Measurements from ENCODE around the gene TMEFF2.

The TMEFF2 gene

DNA sequence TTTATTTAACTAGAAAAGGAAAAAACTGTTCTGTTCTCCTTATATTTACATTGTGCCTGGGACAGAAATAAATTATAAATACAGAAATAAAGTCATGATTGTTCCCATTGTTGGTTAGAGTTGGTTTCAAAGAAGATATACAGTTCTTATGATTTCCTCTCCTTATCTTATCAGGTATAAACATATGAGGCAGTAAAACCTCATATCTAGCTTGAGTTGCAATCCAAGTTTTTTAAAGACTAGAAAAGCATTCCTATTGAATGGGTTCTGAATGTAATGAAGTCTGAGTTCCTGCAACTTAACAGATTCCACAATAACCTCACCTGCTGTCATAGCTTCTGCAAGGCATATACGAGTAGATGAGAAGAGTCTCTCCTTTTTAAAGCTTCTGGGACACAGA is 233.2 kb downstream of the TMEFF2 start:
- no peak for DNase-seq

DNA sequence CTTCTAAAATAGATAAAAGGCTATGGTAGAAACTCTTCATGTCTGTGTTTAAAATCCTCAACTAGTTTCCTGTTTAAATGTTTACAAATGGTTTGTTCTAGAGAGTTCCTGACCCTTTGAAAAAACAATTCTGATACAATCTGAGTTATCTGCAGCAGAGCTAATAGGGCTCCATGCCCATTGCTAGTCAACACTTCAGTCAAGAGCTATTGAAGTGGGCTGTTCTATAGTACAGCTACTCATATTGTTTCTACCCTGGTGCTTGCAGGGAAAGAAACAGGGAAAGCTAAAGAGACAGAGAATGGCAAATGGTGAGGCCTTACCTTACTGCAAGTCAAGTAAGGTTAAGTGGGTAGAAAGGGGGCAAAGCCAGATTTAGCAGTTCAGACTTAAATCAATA is 235.5 kb downstream of the TMEFF2 start:
- DNase-seq = no peak

DNA sequence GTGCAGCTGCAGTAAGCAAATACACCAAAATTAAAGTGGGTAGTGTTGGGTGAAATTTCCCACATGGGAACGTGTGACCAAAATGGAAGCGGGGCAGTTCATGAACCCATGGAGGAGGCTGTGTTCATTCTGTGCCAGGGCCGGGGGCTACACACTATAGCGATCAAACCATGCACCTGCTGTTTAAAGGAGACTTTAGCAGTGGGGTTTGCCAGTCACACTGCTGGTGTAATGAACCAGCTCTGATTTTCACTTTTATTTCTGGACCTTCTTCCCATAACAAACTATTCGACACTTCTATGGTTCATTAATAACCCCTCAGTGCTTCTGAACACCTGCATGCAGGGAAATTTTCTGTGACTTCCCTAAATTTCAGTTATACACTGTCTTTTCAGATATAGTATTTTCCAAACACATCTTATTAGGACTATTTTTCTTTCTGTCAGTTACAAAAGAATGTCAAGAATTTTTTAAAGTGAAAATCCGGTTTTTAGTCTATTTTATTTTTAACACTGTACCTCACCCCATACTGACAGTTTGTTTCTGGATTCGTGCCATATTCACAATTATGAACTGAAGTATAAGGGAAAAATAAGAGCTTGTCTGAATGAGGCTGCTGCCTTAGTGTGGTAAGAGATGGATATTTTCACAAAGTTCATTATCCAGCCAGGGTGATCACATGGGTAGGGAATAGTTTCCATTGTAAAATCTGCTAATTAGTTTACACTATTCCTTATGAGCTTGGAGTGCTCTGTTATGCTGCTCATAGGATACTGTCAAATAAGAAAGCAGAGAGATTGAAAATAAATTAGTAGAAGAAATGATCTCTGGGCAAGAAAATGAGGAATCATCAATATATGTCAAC is 236.5 kb downstream of the TMEFF2 start:
- DNase-seq = no peak

DNA sequence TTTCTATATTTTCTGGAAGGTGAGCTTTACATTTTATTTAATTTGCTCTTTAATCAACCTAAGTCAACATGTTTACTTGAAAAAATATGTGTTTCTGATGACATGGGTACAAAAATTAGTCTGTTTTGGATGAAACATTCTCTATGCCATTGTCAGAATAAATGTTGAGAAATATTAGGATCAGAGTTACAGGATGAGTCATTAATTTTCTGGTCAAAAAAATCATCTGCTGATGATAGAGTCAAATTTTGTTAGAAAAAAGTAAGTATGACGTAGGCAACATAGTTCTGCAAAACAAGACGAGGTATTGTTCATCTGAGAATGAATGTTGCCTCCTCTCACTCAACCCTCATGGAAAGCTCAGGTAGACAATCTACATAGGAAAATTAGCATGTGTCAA is 240.3 kb downstream of the TMEFF2 start:
- DNase-seq = no peak

DNA sequence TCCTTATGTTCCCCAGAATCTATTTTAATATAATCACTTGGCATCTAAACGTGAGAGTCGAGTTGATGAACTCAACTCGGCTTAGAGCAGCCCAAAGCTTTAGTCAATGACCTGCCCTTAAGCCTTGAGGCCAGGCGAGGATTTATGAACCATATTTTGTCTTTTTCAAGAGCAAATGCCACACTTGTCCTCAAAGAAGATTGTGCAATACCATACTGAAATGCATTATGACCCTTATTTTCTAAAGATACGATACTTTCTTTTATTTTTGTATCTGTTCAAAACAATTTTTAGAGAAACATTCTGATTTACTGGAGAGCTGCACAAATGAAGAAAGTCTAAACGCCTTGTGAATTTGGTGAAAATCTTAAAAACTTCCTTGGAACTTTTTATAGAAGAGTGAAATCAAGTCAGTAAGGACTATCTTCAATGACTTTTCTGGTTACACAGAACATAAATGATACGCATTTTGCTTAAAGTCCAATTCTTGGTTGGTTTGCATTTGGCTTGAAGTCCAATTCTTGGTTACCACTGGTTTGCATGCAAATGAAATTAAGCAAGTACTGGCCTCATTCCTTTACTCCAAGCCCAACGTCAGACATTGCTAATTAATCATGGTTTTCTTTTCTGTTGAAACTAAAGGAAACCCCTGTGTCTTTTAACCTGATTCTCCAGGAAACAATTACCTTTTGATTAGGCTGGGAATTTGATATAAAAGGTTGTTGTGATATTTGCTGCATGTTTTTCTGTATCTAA is 242.0 kb downstream of the TMEFF2 start:
- DNase-seq = no peak

DNA sequence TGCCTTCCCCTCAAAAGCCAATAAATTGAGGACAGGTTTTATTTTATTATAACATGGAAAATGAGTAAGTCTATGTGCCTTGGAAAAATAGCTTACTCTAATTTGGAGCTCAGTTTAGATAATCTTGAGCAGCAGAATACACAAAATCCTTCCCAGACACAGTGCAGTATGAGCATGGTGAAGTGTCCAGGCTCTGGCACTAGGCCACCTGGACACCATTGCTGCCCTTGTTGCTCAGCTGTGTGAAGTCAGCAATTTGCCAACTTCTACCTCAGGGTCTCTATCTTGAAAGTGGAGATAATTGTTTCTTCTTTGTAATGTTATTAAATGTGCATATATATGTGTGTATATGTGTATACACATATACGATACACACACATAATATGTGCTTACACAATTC is 242.9 kb downstream of the TMEFF2 start:
- DNase-seq = no peak

DNA sequence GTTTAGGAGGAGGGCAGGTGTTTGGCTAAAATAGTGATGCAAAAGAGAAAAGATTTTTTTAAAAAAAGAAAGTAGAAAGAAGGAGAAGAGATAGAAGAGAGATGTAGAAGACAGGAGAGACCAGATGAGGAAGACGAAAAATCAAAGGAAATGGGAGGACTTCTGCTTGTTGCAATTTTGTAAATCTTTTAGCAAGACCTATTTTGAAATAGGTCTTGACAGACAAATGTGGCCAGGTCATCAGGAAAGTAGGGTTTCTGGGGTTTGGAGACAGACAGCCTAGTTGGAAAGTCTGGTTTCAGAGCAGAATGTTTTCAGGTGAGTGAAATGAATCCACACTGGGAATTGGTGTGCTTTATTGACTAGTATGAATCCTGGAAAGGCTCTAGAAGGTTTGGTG is 243.4 kb downstream of the TMEFF2 start:
- no peak for DNase-seq

DNA sequence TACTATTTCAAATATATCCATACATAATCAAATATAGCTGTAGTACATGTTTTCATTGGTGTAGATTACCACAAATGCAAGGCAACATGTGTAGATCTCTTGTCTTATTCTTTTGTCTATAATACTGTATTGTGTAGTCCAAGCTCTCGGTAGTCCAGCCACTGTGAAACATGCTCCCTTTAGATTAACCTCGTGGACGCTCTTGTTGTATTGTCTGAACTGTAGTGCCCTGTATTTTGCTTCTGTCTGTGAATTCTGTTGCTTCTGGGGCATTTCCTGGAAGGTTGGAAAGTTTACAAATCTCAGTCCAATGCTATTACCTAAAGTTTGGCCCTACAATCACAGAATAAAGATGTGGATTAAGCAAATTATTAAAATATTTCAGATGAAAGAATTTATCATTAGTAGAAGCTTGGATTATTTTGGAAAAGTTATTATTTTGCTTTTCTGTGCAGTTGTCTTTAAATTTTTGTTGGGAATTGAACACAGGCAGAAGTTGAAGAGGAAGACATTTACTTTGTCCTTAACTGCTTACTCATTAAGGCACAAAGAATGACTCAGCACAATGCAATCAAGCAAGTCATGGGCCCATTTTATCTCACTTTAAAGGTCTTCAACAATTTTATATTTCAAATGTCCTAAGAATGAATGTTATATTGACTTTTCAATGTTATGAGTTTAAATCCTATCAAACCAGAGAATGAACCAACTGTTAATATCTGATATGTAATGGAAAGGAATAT is 244.4 kb downstream of the TMEFF2 start:
- DNase-seq = no peak

DNA sequence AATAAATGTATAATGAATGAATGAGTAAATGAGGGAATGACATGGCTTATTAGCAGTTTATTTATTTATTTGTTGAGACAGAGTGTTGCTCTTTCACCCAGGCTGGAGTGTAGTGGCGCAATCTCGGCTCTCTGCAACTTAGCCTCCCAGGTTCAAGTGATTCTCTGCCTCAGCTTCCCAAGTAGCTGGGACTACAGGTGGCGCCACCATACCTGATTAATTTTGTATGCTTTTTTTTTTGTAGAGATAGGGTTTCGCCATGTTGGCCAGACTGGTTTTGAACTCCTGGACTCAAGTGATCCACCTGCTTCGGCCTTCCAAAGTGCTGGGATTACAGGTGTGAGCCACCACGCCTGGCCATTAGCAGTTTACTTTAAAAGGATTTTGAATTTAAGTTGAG is 247.5 kb downstream of the TMEFF2 start:
- no peak for DNase-seq

DNA sequence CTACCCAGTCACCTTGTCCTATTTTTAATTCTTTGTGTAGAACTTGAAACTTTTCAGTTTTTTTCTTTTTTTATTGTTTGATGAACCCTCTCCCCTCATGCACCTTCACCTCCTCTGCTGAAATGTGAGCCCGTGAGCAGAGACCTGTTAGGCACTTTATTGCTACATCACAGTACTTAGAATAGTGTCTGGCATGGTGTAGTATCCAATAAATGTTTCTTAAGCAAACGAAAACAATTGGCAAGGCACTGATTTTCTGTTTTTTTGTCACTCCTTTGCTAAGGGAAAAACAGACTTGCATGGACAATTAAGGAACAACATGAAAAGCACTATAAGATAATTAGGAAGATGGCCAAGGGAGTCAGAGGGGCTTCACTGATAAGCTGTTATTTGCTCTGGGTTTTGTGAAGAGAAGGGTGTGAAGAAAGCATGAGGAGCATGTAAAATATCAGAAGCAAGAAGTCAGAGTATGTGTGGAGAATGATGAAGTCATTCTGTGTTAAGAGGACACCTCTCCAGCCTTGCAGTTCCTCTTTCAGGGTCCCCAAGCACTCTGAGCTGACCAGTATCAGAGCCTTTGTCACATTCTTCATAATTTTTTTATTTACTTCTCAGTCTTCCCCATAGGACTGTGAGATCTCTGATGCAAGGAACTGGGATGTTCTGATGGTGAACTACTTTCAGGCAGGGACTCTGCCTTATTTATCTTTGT is 248.1 kb downstream of the TMEFF2 start:
- DNase-seq = no peak

DNA sequence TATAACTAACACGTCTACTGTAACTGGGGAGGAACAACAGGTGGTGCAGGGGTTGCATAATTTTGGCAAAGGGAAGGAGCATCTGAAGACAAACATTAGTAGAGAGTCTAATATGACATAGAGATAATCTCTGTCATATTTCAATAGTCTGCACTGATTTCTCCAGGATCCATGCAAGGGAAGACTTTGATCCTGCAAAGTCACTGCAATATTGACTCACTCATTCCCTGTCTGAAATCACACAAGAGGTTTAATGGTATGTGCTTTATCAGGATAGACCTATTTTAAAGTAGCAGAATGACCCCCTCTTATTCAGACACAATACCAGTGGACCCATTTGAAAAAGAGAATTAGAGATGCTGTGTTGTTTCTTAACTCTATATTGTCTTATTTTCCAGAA is 249.1 kb downstream of the TMEFF2 start:
- DNase-seq = no peak

DNA sequence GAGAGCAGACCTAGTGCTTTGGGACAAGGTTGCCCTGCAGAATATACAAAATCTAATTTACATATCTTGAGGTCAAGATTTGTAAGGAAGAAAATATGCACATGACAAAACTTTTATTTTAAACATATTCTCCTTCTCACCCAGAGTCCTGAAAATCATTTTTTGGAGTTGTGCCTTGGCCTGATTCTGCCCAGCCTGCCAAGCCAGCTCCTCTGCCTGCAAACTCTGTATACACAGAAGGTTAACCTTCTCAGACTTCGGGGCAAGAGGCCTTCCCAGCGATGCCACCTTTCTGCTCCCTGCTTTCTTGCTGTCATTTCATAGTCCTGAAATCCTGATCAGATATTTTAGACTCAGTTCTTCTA is 252.0 kb downstream of the TMEFF2 start:
- DNase-seq = no peak

DNA sequence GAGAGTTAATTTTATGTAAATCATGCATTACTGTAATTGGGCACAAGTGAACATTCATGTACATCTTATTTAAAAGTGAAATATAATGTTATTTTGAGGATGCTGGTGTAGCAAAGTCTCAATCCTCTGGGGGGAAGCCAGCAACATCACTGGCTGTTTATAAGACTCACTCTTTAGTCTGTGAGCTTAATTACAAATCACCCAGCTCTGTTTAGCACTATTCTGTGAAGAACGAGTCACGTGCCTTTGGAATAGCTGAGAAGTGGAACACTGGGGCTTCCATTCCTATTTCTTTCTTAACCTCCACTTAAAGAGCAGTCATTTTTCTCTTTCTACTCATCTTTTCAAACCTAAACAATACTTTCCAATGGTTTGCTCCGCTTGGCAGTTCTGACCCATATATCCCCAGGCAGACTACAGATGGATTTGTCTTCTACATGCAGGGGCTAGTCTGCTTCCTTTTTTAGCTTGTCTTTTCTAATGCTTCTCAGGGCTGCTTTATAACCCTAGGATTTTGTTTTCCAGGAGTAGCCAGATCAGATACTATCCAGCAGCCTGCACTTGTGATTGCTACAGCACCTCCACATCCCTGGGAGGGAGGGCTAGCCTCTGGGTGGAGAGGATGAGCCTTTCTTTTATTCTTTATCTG is 252.5 kb downstream of the TMEFF2 start:
- no peak for DNase-seq

DNA sequence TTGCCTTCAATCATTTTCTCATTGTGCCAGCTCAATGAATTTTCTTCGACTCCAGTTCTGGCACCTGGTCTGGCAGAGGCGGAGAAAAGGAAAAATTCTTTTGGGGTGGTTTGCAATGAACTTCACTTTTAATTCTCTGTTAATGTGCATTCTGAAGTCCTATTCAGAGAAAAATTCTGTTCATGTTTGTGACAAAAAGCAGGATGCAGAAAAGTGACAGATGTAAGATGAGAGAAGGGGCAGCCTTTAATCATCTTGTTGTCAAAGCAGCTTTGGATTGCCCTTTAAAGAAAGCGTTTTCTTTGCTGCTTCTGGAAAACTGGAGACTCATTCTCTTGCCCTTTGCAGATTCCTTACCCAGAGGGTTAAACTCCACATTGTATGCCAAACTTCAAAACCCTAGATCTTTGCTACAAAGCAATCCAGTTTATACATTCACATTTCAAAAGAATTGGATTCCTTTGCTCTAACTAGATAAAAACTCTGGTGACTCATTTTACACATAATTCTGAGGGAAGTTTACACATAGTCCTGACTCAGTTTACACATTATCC is 253.3 kb downstream of the TMEFF2 start:
- DNase-seq = no peak

DNA sequence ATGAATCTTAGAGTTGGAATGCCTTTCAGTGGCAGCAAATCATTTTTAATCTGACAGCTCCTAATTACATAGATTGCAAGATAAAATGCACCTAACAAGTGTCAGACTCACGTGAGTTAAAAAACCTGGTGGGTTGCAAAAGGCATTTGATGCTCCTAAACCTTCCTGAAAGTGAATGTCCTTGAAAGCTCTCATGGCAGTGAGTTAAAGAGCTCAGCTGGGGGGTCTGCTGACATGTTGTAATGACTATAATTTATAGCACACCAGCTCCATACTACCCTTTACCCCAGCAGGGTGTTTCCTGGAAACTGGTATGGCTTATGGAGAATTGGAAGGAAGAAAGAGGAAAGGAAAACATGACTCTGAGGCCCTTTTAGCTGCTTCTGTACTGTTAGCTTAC is 256.0 kb downstream of the TMEFF2 start:
- DNase-seq = no peak

DNA sequence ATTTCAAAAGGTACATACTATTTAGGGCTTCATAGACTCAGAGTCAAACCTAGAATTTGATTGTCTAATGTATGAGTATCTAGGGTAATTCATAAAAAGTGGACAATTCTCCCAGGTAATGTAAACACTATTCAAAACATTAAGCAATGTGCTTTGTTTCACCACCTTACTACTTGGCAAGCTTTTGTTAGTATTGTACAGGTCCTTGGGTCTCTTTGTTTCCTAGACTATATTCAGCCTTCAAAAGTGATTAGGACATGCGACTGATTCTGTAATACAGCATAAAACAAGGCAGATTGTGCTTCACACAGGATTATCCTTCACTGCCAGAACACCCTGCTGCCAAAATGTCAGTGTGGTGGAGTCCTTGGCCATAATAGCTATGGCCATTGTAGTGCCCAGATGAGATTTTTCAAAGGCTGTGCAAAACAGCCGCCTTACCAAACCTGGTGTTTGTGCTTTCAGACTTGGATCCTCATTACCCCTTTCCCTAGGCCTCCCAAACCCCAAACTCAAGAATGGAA is 257.8 kb downstream of the TMEFF2 start:
- DNase-seq = no peak

DNA sequence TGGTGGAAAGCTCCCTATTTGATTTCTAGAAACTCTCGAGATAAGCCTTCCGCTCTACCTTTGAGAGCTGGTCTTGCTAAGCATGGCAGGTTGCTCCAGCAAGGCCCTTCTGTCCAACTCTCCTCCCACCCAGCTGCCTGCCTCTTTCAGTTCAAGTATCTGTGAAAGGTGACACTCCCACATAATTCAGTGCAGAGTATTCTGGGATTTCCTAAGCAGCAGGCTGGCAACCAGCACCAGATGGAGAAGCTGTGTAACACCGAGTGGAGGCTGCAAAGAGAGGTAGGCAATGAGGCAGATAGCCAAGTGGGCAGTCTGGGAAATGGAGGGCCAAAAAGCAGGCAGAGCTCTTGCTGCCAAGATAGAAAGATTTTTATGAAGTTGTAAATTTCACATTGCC is 259.5 kb downstream of the TMEFF2 start:
- no peak for DNase-seq

DNA sequence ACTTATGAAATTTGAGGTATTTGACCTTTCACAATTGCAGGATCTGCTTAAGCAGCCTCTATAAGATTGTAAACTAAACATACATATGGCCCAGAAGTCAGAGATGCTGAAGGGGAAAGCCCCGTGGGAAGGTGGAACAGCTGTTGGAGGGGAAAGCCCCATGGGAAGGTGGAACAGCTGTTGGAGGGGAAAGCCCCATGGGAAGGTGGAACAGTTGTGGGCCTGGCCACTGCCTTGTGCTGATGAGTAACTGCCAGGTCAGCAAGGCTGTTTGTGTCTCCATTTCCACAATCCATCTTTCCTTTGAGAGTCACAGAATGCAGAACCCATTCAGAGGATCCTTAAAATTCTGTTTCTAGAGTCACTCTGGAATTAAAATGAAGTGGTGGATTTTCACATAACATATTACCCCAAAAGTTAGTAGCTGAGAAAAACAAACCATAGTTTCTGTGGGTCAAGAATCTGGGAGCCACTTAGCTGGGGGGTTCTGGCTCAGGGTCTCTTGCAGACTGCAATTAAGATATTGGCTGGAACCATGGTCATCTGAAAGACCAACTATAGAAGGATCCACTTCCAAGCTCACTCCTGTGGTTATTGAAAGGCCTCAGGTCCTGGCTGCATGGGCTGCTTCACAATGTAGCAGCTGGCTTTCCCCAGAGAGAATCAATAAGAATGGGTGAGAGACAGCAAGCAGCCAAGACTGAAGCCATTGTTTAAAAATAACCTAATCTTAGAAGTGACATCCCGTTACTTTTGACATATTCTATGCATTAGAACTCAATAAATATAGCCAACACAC is 261.2 kb downstream of the TMEFF2 start:
- DNase-seq = no peak

DNA sequence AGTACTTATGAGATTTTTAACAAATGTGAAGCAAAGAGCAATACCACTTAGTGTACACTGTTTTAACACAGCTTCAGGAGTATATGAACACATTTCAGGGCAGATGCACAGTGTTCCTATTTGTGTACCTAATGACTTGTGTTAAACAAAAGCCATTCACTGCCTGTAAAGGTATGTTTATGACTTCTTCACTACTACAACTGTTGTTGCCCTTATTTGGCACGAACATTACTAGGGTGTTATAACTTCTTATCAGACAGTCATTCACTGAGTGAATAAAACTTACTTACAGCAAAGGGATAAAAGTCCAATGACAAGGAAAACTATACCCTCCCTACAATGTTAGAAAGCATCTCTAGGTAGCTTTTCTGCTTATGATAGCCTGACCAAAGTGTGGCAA is 262.4 kb downstream of the TMEFF2 start:
- no peak for DNase-seq

DNA sequence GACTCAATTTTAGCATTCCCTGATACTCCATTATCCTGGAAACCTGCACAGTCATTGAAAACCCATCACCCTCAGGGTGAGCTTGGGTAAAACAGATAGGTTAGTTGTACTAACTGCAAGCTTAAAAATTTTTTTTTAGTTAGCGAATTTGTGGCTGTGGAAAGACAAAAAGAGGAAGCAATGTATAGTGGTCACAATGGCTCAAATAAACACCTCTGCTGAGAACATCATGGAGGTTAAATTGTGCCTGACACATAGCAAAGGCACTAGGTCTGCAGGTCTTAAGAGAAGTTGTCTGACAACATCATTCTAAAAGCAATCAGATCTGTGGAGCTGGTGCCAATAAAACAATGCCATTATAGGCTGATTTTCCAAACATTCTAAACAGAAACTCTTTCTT is 263.4 kb downstream of the TMEFF2 start:
- DNase-seq = no peak

DNA sequence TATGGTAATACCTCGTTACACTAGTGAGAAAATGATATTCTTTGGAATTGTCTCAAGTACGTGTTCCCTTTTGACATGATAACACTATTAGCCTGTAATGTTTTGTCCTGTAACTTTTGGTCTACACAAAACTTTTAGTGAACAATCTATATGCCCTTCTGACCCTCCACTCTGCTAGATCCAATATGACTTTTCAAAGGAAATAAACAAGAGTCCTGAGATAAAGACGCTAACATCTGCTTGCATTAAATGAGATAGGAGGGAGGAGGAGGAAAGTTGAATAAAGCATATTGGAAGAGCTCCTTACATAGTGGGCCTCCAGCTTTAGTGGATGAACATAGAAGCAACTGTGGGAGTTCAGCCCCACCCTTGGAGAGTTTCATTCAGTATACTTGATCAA is 264.5 kb downstream of the TMEFF2 start:
- DNase-seq = no peak
